Measurements from ENCODE around the gene PALMD.

DNA sequence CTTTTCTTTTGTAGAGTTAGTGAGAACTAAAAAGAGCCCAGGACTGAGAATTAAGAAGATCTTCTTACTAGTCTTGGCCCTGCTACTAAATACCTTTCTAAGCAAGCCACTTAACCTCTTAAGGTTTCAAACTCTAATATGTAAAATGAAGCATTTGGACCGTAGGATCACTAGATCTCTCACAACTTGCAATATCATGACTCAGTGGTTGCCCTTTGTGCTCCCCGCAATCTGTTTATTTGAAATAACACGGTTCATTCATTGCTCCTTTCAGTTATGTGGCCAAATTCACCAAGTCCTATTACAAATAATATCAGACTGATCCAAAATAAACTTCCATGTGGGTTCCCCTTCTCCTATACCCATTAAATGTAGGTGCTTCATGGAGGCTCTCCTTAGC lies 10.8 kb downstream of the PALMD start:
- TF ChIP-seq CTCF (IDR thresholded peaks at IDR 0.05) (no peak), ZFX (IDR thresholded peaks at IDR 0.05; ENCODE audit: borderline replicate concordance) (no peak)
